Measurements from ENCODE around the gene FAM156B. TPM values are rescaled to one million over a fixed set of nuclear protein-coding genes. Genes with fewer than 3 reads are reported as not detected.
A peak's percentile ranks its signal among the peaks of the same experiment; 100 is the strongest.
"Not testable (repeated sequence)": the region's sequence is repeated elsewhere in the genome, so short reads cannot be mapped to it uniquely, and the experiment has no call there.

Gene FAM156B
- polyA plus RNA-seq, 2 of the 4 experiments (the other 2 are of a cell fraction), result 11.5 to 18.1 TPM

DNA sequence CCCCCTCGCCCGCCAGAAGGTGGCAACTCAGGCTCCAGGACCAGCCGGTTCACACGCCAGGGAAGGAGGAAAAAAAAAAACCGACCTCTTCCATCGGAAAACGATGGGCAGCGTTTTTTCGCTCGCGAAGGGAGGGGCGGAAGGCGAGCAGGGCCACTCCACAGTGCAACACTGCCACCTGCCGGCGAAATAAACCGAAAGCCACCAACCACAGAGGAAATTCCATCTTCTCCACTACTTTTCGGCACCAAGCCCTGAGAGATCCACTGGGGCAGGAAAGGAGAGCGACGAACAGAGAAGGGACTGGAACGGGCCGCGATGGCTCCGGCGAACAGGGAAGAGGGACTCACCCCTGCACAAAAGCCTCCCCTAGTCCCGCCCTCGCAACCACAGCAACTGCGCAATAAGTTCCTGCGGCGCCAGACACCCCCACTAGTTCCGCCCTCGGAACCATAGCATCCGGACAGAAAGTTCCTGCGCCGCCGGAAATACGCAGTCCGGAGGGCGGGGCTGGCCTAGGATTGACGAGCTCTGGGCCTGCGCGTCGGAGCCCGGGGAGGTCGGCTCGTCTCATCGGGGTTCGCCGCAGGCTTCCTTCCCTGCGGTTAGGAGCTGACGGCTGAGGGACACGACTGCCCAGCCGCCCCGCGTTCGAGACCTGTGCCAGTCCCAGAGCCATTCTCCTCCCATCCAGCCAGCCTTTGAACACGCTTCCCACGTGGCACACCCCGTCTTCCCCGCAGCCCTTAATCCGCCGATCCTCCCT, 37.8 kb downstream of the FAM156B start (continued):
- TF ChIP-seq FOXS1 (CRISPR knock-in tag; IDR thresholded peaks at IDR 0.05) (no peak), CTCF (IDR thresholded peaks at IDR 0.05) (peak; percentile 81), MAZ (IDR thresholded peaks at IDR 0.05; ENCODE audit: borderline replicate concordance, low read depth, low read length) (peak; percentile 99), JUN (IDR thresholded peaks at IDR 0.05) (peak in 1 of 2 experiments; percentile 44; a peak in 1 of 5 replicates)
- TF ChIP-seq, protein P1, sequence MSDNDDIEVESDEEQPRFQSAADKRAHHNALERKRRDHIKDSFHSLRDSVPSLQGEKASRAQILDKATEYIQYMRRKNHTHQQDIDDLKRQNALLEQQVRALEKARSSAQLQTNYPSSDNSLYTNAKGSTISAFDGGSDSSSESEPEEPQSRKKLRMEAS (IDR thresholded peaks at IDR 0.05), result peak; percentile 38; the same call in 1 of the 2 replicates

- 0 out of 2 replicates have a peak, but pooled peaks have one; percentile 3 for TF ChIP-seq PHF8 (IDR thresholded peaks at IDR 0.05; ENCODE audit: borderline replicate concordance, low read depth)
- H3K4me1 ChIP-seq; CTCF ChIA-PET; H3K9me3 ChIP-seq; DNase-seq (ENCODE audit: low read depth in 1 of 2, low spot score in 1 of 2); FAIRE-seq: not testable (repeated sequence)
- ATAC-seq, result peak; percentile 42 to 56; a peak in 4 of 6 replicates
- Histone ChIP-seq H3K4me3 (peak overlapping the region; percentile 81), H3K4me2 (peak overlapping the region; percentile 96), H3K27ac (peak overlapping the region; percentile 94 to 98)
- 26% methylated on average over 7 of the region's 10 CpGs for WGBS (ENCODE audit: missing lambda C conversion rate)
- POLR2A ChIA-PET, result interaction anchor here (0.8 to 1.0 kb wide), 2 partner anchors 60 to 146 kb away, joined by 3 to 4 read pairs; partner anchors contain the start of gene TSPYL2
Measured at GRCh38 chrX:52935470-52935784, 38.3 kb downstream of the FAM156B start.

- ATAC-seq; H3K4me3 ChIP-seq; POLR2A ChIA-PET; H3K27ac ChIP-seq; H3K9me3 ChIP-seq; DNase-seq (ENCODE audit: low read depth in 1 of 2, low spot score in 1 of 2); CTCF ChIA-PET; H3K4me1 ChIP-seq; H3K4me2 ChIP-seq: not testable (repeated sequence)
- WGBS (ENCODE audit: missing lambda C conversion rate), result no CpG with 5 or more reads among the region's 4 CpGs
- FAIRE-seq, result peak; percentile 99
Measured at GRCh38 chrX:52940704-52941103, 43.6 kb downstream of the FAM156B start.

DNA sequence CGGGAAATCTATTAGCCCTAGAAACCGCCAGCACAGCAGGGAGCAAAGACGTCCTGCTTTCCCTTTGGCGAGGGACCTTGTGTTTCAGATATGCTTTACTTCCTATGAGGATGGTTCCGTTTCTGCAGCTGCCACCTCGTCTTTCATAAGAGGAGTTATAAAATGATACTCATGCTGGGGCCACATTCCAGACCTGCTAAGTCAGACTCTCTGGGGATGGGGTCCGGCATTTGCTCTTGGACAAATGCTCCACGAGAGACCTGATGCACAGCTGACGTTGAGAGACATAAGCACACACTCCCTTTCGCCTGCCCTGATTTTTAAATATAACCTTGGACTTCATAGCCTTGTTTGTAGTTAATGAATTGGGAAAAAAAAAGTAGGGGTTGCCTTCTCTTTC, 44.6 kb downstream of the FAM156B start:
- H3K4me3 ChIP-seq; CTCF ChIA-PET; FAIRE-seq; H3K9me3 ChIP-seq; ATAC-seq; DNase-seq (ENCODE audit: low read depth in 1 of 2, low spot score in 1 of 2); POLR2A ChIA-PET; H3K4me1 ChIP-seq; H3K27ac ChIP-seq; H3K4me2 ChIP-seq: not testable (repeated sequence)
- WGBS (ENCODE audit: missing lambda C conversion rate), result no CpG with 5 or more reads among the region's 10 CpGs

- POLR2A ChIA-PET; DNase-seq (ENCODE audit: low read depth in 1 of 2, low spot score in 1 of 2); H3K9me3 ChIP-seq; H3K27ac ChIP-seq; CTCF ChIA-PET; FAIRE-seq; H3K4me2 ChIP-seq; H3K4me1 ChIP-seq; H3K4me3 ChIP-seq: not testable (repeated sequence)
- no CpG with 5 or more reads among the region's 14 CpGs for WGBS (ENCODE audit: missing lambda C conversion rate)
- ATAC-seq, result peak in 1 of 2 experiments; percentile 67; a peak in 3 of 6 replicates
Measured at GRCh38 chrX:52945838-52946494, 48.8 kb downstream of the FAM156B start.

DNA sequence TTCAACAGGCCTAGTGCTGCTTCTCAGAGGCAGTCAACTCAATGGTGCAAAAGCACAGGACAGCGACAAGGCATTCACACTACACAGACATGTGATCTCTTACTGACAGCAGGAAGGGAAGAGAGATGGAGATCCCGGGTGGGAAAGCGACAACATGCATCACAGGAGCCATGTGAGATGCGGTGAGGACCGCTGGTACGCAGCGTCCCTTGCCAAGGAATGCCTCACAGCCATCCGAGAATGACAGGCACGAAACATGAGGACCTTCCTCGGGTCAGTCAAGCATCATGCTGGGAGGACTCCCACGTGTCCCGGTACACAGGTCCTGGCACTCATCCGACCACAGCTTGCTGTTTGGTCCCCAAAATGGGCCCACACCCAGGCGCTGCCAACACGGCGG, 50.4 kb downstream of the FAM156B start:
- POLR2A ChIA-PET; H3K4me2 ChIP-seq; DNase-seq (ENCODE audit: low read depth in 1 of 2, low spot score in 1 of 2); CTCF ChIA-PET; H3K27ac ChIP-seq; H3K9me3 ChIP-seq; H3K4me3 ChIP-seq; FAIRE-seq; ATAC-seq; H3K4me1 ChIP-seq: not testable (repeated sequence)
- WGBS (ENCODE audit: missing lambda C conversion rate), result no CpG with 5 or more reads among the region's 16 CpGs

DNA sequence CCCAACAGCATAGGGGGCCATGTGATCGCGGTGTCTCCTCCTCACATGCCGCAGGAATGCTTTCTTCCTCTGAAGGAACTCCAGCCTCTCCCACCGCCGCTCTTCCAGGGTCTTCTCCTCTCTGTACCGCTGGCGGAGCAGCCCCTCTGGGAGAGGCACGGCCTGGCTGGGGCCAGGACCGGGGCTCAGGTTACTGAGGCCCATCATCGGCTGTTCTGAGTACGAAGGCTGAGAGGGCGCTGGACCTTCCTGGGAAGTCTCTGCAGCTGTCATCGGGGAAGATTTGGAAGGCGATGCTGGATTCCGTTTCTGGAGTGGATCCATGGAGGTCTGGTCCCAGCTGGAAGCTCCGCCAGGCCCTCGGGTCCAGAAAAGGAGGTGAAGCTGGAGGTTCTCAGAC, 51.1 kb downstream of the FAM156B start:
- FAIRE-seq; H3K27ac ChIP-seq; H3K4me1 ChIP-seq; H3K4me2 ChIP-seq; H3K9me3 ChIP-seq; H3K4me3 ChIP-seq; CTCF ChIA-PET; POLR2A ChIA-PET; ATAC-seq; DNase-seq (ENCODE audit: low read depth in 1 of 2, low spot score in 1 of 2): not testable (repeated sequence)
- no CpG with 5 or more reads among the region's 17 CpGs for whole genome bisulfite sequencing (ENCODE audit: missing lambda C conversion rate)

GRCh38 chrX:52949325-52949724, 52.2 kb downstream of the FAM156B start:
- H3K4me2 ChIP-seq; H3K27ac ChIP-seq; H3K4me3 ChIP-seq; DNase-seq (ENCODE audit: low read depth in 1 of 2, low spot score in 1 of 2); FAIRE-seq; CTCF ChIA-PET; ATAC-seq; POLR2A ChIA-PET; H3K4me1 ChIP-seq; H3K9me3 ChIP-seq: not testable (repeated sequence)
- WGBS (ENCODE audit: missing lambda C conversion rate), result no CpG with 5 or more reads among the region's 4 CpGs

GRCh38 chrX:52949884-52950283, 52.8 kb downstream of the FAM156B start:
- H3K4me1 ChIP-seq; H3K9me3 ChIP-seq; ATAC-seq; DNase-seq (ENCODE audit: low read depth in 1 of 2, low spot score in 1 of 2); POLR2A ChIA-PET; H3K4me2 ChIP-seq; CTCF ChIA-PET; FAIRE-seq; H3K27ac ChIP-seq; H3K4me3 ChIP-seq: not testable (repeated sequence)
- no CpG with 5 or more reads among the region's 10 CpGs for WGBS (ENCODE audit: missing lambda C conversion rate)
